ENCODE measurements around the gene ZDHHC15. TPM values are rescaled to one million over a fixed set of nuclear protein-coding genes. Genes with fewer than 3 reads are reported as not detected.
"Not testable (repeated sequence)": the region's sequence is repeated elsewhere in the genome, so short reads cannot be mapped to it uniquely, and the experiment has no call there.

ZDHHC15 gene
- total RNA-seq, 4 donors from 2014 or later = 0.29 to 8.6 (median 3.2) TPM

DNA sequence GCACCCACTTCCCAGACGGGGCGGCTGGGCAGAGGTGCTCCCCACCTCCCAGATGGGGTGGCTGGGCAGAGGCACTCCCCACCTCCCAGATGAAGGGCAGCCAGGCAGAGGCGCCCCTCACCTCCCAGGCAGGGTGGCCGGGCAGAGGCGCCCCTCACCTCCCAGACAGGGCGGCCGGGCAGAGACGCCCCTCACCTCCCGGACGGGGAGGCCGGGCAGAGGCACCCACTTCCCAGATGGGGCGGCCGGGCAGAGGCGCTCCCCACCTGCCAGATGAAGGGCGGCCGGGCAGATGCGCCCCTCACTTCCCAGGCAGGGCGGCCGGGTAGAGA, 187.7 kb downstream of the ZDHHC15 start:
- H3K4me1 ChIP-seq = no peaks in the 10 kb centered on the region
- H3K27ac ChIP-seq = no peak overlapping the region
- TF ChIP-seq, protein P1, sequence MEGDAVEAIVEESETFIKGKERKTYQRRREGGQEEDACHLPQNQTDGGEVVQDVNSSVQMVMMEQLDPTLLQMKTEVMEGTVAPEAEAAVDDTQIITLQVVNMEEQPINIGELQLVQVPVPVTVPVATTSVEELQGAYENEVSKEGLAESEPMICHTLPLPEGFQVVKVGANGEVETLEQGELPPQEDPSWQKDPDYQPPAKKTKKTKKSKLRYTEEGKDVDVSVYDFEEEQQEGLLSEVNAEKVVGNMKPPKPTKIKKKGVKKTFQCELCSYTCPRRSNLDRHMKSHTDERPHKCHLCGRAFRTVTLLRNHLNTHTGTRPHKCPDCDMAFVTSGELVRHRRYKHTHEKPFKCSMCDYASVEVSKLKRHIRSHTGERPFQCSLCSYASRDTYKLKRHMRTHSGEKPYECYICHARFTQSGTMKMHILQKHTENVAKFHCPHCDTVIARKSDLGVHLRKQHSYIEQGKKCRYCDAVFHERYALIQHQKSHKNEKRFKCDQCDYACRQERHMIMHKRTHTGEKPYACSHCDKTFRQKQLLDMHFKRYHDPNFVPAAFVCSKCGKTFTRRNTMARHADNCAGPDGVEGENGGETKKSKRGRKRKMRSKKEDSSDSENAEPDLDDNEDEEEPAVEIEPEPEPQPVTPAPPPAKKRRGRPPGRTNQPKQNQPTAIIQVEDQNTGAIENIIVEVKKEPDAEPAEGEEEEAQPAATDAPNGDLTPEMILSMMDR (IDR thresholded peaks at IDR 0.05) = no peak
- TF ChIP-seq POLR2A (IDR thresholded peaks at IDR 0.05) = no peak
- no peaks in the 10 kb centered on the region for H3K36me3 ChIP-seq
- H3K9me3 ChIP-seq = no peaks in the 10 kb centered on the region
- H3K4me3 ChIP-seq = no peak overlapping the region
- DNase-seq = no peak
- intact Hi-C loops (cut with DNase I; ENCODE audit: low total_unique reads) = no loop called here
- no peaks in the 10 kb centered on the region for H3K27me3 ChIP-seq

DNA sequence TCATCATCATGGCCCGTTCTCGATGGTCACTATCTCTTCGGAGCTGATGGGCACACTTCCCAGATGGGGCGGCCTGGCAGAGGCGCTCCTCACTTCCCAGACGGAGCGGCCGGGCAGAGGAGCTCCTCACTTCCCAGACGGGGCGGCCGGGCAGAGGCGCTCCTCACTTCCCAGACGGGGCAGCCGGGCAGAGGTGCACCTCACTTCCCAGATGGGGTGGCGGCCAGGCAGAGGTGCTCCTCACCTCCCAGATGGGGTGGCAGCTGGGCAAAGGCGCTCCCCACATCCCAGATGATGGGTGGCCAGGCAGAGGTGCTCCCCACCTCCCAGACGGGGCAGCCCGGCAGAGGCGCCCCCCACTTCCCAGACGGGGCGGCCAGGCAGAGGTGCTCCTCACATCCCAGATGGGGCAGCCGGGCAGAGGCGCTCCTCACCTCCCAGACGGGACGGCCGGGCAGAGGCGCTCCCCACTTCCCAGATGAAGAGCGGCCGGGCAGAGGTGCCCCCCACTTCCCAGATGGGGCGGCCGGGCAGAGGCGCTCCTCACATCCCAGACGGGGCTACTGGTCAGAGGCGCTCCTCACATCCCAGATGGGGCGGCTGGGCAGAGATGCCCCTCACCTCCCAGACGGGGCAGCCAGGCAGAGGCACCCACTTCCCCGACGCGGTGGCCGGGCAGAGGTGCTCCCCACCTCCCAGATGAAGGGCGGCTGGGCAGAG, 188.3 kb downstream of the ZDHHC15 start:
- H3K9me3 ChIP-seq; H3K4me1 ChIP-seq; H3K27me3 ChIP-seq; H3K4me3 ChIP-seq; intact Hi-C loops (cut with DNase I; ENCODE audit: low total_unique reads); DNase-seq; H3K27ac ChIP-seq; H3K36me3 ChIP-seq: not testable (repeated sequence)

DNA sequence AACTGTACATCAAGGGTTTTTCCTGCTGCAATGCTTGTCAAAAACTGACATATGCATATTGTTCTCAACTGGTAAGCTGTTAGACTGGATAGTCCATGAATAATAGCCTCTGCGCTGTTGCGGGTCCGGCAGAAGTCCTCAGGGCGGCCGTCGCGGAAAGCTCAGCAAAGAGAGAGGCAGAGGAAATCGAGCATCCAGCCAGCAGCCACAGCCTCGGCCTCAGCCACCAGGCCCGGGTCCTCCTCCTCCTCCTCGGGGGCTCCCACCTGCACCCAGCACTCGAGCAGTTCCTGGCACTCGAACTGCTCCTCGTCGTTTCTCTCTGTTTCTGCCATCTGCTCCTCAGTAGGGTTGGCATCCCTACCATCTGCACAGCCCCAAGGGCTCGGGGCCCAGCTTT, 195.2 kb downstream of the ZDHHC15 start:
- Histone ChIP-seq H3K27ac (no peak overlapping the region), H3K36me3 (no peaks in the 10 kb centered on the region), H3K27me3 (no peaks in the 10 kb centered on the region), H3K4me1 (no peaks in the 10 kb centered on the region), H3K9me3 (no peaks in the 10 kb centered on the region), H3K4me3 (no peak overlapping the region)
- intact Hi-C loops (cut with DNase I; ENCODE audit: low total_unique reads) = no loop called here
- no peak for DNase-seq
- TF ChIP-seq, protein P1 (IDR thresholded peaks at IDR 0.05) = no peak
- no peak for TF ChIP-seq POLR2A (IDR thresholded peaks at IDR 0.05)

Other genes with a start within 250 kb of the ZDHHC15 start
- gene UPRT, start 249.0 kb downstream of the ZDHHC15 start, total RNA-seq = 10 to 100 TPM in 3 of 4 donors, 1 to 10 TPM in 1; 4.7 to 24.1 (median 17.7) TPM

All from uterus (tissue), 4 donors.